GM21381 (cell line): ENCODE measurements around the gene PPIF.

ENCODE experiments used
- ATAC-seq: cut with Tn5 transposase; IDR thresholded peaks from one replicate; pipeline ENCODE4 v1.9.1; 2021; ENCODE audit warnings: mild to moderate bottlenecking, moderate library complexity; ENCODE audit not compliant: unreplicated experiment

PPIF gene

DNA sequence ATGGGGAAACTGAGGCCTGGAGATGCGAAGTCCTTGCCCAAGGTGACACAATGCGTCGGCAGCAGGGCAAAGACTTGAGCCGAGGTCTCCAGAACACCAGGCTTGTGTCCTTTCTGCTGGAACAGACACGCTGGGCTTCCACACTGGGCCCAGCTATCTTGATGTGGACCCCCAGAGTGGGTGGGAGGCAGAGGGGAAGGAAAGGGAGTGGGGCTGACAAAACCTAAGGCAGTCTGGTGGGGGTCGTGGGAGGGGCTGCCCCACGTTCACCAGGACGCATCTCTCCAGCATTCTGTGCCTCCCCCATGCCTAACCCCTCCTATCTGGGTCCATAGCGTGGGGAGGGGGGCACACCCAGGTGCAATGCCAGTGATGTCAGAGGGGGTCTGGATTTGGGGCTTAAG is 38.1 kb downstream of the PPIF start:
- ATAC-seq = no peak

DNA sequence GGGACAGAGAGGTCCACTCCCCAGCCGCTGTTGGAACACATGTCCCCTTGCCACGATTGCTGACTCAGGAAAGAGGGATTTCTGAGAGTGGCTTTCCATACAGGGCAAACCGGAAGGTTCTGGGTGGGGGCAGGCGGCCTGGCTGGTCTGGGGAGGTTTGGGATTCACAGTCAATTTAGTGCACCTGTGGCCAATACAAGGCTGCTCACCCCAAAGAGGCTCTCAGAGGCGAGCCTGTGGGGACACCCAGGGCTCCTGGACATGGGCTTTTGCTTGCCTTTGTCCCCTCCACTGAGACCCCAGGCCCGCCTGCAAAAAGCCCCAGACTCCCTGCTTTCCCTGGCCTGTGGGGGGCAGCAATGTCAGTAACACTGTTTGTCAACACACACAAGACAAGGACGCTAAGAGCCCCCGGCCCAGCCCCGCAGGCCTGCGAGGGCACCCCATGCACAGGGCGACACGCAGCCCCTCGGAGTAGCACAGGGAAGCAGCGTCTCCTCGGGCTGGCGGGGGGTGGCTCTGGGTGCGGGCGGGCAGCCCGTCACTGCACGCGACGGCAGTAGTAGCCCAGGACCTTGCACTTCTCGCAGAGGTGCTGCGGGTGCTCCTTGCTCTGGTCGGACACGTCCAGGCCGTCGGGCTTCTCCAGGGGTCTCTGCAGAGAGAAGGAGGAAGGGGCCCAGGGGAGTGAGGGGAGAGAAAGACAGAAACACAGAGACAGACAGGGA is 38.7 kb downstream of the PPIF start:
- no peak for ATAC-seq

DNA sequence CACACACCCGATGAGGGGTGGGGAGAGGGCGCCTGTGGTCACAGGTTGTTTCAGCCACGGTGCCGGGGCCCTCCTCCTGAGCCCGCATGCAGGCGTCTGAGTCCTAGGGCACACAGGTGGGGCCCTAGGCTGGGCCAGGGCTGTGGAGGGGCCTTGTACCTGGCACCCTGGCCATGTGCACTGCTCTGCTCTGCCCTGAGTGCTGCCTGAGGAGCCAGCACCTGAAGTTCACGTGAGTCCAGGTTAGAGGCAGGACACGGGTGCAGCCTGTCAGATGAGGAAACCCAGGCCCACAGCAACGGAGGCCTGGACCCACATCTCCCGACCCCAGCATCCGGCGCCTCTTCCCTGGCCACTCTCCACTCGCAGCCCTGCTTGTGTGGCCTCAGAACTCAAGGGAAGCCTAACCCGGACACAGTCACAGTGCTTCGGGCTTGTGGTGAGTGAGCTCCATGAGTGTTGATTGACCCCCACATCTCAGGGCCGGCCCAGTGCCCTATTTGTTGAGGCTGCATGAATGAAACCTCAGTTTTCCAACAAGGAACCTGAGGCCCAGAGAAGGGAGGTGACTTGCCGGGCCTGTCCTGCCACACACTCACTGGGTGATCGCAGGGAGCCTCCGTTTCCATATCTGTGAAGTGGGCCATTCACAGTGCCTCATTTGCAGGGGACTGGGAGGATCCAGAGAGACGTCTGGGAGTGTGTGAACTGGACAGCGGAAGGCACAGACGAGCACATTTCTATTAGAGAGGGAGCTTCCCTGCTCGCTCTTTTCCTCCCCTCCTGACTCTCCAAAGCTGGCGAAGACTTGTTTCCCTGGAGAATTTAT is 39.6 kb downstream of the PPIF start:
- ATAC-seq = no peak

DNA sequence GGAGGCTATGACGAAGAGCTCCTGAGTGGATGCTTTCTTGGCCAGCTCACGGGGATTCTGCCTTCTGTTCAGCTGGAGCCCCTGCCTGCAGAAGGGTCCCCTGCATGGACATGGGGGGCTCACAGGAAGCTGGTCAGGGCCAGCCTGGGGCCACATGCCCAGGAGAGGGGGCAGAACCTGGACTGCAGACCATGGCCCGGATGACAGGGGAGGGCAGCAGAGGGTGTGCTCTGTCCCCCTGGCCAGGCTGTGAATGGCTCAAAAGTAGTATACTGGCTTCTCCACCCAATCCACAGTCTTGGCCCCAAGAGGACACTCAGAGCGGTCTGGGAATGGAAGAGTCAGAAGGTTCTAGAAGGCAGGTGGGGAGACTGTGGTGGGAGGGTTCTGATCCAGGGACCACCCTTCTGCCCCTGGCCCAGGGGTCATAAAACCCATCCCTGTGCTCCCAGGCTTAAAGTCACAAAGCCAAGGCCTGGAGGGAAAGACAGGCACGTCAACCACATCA is 40.3 kb downstream of the PPIF start:
- ATAC-seq = no peak

DNA sequence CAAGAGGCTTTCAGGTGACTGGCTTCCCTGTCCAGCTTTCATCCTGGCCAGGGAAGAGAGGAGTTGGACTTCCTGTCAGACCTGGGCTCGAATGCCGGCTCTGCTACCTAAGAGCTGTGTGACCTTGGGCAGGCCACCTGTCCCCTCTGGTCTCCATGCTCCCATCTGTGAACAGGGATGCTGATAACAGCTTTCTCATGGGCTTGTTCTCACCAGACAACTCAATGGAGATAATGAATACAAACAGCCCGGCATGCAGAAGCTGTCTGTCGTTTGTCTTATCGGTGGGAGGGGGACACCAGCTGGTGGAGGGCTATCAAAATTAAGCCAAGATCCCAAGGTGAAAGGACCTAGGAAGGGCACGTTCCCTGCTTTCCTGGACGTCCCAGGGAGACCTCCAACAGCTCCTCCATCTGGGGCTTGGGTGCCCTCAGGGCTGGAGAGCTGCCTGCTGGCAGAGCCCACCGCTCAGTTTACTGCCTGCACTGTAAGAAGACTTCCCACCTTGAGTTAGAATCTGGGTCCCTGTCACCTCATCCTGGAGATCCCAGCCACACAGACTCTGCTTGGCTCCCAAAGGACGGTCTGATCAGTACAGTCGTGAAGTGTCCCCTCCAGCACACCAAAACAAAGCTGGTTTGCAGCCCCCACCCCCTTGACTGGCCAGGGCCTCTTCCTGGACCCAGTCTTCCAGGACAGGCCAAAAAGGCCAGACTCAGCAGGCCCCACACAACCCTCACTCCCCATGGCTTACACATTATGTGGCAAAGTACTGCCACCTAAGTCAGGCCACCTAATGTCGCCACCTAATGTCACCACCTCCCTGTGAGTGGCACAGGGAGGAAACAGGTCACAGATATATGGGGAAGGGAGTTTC is 40.9 kb downstream of the PPIF start:
- no peak for ATAC-seq

DNA sequence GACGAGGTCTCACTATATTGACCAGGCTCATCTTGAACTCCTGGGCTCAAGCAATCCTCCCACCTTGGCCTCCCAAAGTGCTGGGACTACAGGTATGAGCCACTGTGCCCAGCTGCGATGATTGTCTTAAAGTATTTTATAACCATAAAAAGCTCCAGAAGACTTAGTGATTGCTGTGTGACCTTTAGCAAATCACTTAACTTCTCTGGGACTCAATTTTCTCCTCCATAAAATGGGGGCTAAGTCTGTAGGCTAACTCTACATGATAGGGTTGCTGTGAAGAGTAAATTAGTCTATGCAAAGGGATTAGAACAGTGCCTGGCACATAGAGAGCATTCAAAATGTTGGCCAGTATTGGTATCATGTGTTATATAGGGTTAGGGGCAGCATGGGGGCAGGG is 42.8 kb downstream of the PPIF start:
- no peak for ATAC-seq

GRCh38 chr10:79390551-79391229 is 43.4 kb downstream of the PPIF start:
- ATAC-seq = no peak

DNA sequence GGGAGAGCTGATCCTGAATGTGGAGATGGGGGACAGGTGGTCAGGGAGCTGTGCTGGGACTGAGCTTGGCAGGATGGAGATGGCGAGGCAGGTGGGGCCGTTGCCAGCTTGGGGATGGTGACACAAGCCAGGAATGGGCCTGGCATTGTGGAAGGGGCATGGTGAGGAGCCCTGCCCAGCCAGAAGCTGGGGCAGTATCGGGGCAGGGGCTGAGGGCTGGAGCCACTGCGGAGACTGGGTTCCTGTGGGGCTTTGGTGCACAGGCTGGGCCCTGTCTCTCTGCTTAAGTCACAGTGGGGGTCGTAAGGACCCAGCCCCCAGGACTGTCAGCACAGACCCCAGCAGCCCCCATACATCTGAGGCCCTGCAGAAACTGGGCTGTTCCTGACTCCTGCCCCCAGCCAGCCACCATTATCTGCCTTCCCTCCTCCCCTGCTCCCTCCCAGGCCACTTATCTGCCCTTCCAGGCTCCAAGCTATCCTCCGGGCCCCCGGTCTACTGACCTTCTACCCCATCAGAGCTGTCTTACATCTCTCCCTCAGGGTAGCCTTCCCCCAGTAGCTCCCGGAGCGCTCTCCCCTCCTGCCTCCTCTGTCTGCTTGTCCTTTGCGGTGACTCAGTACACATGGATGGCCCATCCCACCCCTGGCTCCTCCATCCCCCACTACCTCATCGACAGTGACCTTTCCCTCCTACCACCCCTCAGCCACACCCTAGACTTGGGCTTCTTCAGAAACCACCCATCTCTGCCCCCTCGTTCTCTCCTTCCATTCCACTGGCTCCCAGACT is 44.2 kb downstream of the PPIF start:
- no peak for ATAC-seq

DNA sequence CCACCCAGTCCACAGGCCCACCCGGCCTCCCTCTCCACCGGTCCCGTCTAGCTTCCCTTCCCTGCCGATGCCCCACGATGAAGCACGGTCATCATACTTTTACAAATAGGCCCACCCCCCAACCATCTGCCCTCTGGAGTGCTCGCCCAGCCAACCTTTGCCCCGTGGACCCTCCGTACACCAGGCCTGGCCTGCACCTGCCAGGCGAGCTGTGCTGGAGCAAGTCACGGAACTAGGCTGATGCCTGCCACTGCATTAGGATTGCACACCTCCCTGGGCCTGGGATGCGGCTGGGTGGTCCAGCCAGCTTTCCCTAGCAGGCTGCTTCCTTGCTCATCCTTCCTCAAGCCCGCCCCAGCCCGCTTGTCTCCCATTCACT is 44.7 kb downstream of the PPIF start:
- no peak for ATAC-seq

DNA sequence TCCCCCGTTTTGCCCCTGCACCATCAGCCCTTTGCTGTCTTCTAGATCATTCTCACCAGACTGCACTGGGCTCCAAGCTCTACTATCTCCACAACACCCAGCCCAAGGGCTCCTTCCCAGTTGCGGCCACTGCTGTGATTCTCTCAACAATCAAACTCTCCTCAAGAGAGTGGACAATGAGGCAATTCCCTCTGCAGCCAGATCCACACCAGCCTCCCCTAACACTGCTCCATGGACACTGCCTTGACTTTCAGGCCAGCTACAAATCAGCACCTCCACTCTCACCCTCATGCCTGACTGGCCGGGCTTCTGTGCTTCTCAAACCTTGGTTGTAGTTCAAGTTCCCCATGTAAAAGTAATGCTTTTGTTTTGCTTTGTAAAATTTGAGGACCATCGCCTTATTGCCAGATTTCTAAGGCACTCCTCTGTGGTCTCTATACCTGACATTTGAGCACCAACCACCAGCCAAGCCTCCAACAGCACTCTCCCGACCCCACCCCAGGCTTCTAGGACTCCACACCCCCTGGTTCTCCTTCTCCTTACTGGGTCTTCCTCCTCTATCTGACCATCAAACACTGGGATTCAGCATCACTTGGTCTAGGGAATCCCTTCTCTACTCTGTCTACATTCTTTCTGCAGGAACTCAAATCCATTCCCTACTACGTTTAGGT is 45.4 kb downstream of the PPIF start:
- ATAC-seq = no peak

DNA sequence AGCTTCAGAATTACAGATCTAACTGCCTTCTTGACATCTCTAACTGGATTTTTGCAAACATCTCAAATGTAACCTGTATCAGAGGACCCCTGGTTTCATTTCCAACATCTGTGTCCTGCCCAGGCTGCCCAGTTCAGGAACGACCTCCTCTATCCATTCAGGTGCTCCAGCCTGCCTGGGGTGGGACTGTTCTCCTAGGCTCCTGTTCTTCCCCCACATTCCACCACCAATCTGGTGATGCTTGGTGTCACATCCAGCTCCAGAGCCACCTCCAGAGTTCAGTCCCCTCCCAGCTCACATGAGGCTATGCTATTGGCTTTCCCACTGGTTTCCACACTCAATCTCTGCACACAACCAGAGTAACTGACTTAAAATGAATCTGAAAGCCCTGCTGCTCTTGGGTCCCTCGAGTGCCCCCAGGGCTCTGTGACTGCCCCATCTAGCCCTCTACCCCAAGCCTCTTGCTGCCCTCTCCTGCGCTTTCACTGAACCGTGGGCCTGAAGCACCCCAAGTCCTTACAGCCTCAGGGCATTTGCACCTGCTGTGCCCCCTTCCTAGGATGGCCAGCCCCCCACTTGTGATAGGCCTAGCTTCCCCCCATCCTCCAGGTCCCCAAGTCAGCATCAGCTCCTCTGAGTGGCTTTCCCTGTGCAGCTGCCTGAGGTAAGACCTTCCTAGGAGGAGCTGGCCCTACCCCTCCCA is 46.1 kb downstream of the PPIF start:
- ATAC-seq = no peak

DNA sequence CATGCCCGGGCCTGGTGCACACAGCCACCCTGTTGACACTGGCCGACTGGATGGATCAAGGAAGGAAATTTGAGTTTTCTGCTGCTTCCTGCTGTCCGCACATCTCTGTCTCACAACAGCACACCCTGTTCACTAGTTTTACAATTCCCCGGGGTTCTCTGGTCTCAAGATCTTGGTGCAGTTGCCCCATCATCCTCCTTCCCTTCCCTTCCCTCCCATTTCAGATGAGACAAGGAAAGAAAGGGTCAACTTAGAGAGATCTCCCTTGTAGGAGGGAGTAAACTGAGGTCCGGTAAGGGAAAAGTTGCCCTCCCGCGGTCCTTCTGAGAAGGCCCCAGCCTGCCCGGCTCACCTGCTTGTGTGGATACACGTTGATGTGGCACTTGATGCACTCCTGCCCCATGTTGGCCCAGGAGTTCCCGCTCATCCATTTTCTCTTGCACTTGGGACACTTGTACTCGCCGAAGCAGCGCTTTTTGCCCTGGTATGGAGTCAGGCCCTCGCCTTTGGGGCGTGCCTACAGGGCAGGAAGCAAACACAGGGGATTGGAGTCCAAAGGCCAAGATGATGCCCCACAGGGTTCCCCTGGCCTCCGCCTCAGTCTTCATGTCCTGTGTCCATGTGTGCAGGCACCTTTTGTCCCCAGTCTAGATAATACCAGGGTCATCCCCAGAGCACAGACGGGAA is 46.8 kb downstream of the PPIF start:
- ATAC-seq = no peak

GRCh38 chr10:79394664-79395063 is 47.4 kb downstream of the PPIF start:
- no peak for ATAC-seq

GRCh38 chr10:79396520-79396919 is 49.3 kb downstream of the PPIF start:
- no peak for ATAC-seq

DNA sequence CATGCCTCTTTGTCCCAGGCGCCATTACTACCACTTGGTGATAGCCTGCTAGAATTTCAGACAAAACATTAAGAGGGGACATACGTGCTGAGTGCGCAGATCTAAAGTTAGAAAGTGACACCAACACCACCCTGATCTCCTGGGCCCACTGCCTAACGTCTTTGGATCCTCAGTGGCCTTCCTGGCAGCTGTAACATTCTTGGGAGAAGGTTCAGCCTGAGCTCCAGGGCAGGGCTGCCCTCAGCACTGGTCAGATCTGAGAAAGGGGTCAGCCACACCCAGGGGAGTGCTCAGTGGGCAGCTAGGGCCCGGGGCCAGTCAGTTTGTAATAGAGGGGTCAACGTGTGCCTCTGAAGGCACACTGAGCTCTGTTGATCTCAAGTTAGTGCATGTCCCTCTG is 49.8 kb downstream of the PPIF start:
- ATAC-seq = no peak

GRCh38 chr10:79397575-79398303 is 50.5 kb downstream of the PPIF start:
- ATAC-seq = no peak

- ATAC-seq = no peak
Observed at GRCh38 chr10:79398642-79399041, 51.4 kb downstream of the PPIF start.
